Stimulated activated effector memory CD8-positive, alpha-beta T cell treated with anti-CD3 and anti-CD28 coated beads, Interleukin-12 subunit alpha, Interleukin-12 subunit beta, amount 100 ng/mL, for 72 hours (primary cell): ENCODE data around the gene CCL1.
A peak's percentile ranks its signal among the peaks of the same experiment; 100 is the strongest.

Experiments
- ATAC-seq: fragments of 150-1000 bp; cut with Tn5 transposase; 2 replicates; pipeline ENCODE4 v1.10.0; 2021
- DNase-seq, 2 donors: peaks; one replicate each; pipeline ENCODE4 v3.0.0; 2021 to 2022; ENCODE audit warnings: low spot score in 2 of 2
- H3K27ac Mint-ChIP-seq: one replicate; pipeline ENCODE4 v1.8.0; 2022; ENCODE audit warnings: mild to moderate bottlenecking, mixed read lengths
- H3K36me3 Mint-ChIP-seq: one replicate; pipeline ENCODE4 v1.8.0; 2022; ENCODE audit warnings: mild to moderate bottlenecking, mixed read lengths
- H3K4me1 Mint-ChIP-seq: one replicate; pipeline ENCODE4 v1.8.0; 2022; ENCODE audit warnings: mixed read lengths
- H3K4me3 Mint-ChIP-seq: one replicate; pipeline ENCODE4 v1.8.0; 2022; ENCODE audit warnings: mild to moderate bottlenecking, mixed read lengths
- H3K9me3 Mint-ChIP-seq: one replicate; pipeline ENCODE4 v1.8.0; 2022; ENCODE audit warnings: mixed read lengths

The CCL1 gene

GRCh38 chr17:34370376-34370996, 7.5 kb upstream of the CCL1 start:
- ATAC-seq = no peak
- no peaks in the 10 kb centered on the region for H3K36me3 Mint-ChIP-seq
- peaks cover 12% of the 10 kb centered on the region for H3K4me1 Mint-ChIP-seq
- no peaks in the 10 kb centered on the region for H3K9me3 Mint-ChIP-seq
- H3K4me3 Mint-ChIP-seq = no peak overlapping the region
- H3K27ac Mint-ChIP-seq = no peak overlapping the region
- DNase-seq = no peak

- H3K4me3 Mint-ChIP-seq = no peak overlapping the region
- H3K27ac Mint-ChIP-seq = no peak overlapping the region
- DNase-seq = no peak
- no peak for ATAC-seq
- no peaks in the 10 kb centered on the region for H3K9me3 Mint-ChIP-seq
- no peaks in the 10 kb centered on the region for H3K36me3 Mint-ChIP-seq
- peaks cover 12% of the 10 kb centered on the region for H3K4me1 Mint-ChIP-seq
Measured at GRCh38 chr17:34369571-34369970, 6.5 kb upstream of the CCL1 start.

- no peak for ATAC-seq
- Mint-ChIP-seq H3K4me1 (peaks cover 12% of the 10 kb centered on the region), H3K9me3 (no peaks in the 10 kb centered on the region), H3K36me3 (no peaks in the 10 kb centered on the region), H3K4me3 (no peak overlapping the region), H3K27ac (no peak overlapping the region)
- peak in 1 of 2 donors; percentile 33 for DNase-seq
Measured at GRCh38 chr17:34368946-34369500, 6.0 kb upstream of the CCL1 start.

GRCh38 chr17:34368196-34368945, 5.3 kb upstream of the CCL1 start:
- DNase-seq (peak in 1 of 2 donors; percentile 33), ATAC-seq (no peak)
- Mint-ChIP-seq H3K4me1 (peaks cover 12% of the 10 kb centered on the region), H3K27ac (no peak overlapping the region), H3K36me3 (no peaks in the 10 kb centered on the region), H3K9me3 (no peaks in the 10 kb centered on the region), H3K4me3 (no peak overlapping the region)

- H3K4me1 Mint-ChIP-seq = peaks cover 12% of the 10 kb centered on the region
- peak in 1 of 2 donors; percentile 43 for DNase-seq
- no peak for ATAC-seq
- no peak overlapping the region for H3K27ac Mint-ChIP-seq
- no peaks in the 10 kb centered on the region for H3K9me3 Mint-ChIP-seq
- no peak overlapping the region for H3K4me3 Mint-ChIP-seq
- H3K36me3 Mint-ChIP-seq = no peaks in the 10 kb centered on the region
Measured at GRCh38 chr17:34367486-34368195, 4.6 kb upstream of the CCL1 start.

GRCh38 chr17:34366529-34367107, 3.6 kb upstream of the CCL1 start:
- Mint-ChIP-seq H3K4me3 (no peak overlapping the region), H3K9me3 (no peaks in the 10 kb centered on the region), H3K36me3 (no peaks in the 10 kb centered on the region), H3K27ac (no peak overlapping the region), H3K4me1 (peaks cover 12% of the 10 kb centered on the region)
- ATAC-seq (no peak), DNase-seq (peak in 1 of 2 donors; percentile 43)

- Mint-ChIP-seq H3K4me1 (peaks cover 6% of the 10 kb centered on the region), H3K9me3 (no peaks in the 10 kb centered on the region), H3K4me3 (no peak overlapping the region)
Measured at GRCh38 chr17:34366010-34366409, 3.0 kb upstream of the CCL1 start.

GRCh38 chr17:34365340-34365739, 2.3 kb upstream of the CCL1 start:
- DNase-seq (no peak), ATAC-seq (no peak)
- H3K9me3 Mint-ChIP-seq = no peaks in the 10 kb centered on the region
- no peaks in the 10 kb centered on the region for H3K4me1 Mint-ChIP-seq
- no peak overlapping the region for H3K27ac Mint-ChIP-seq
- H3K36me3 Mint-ChIP-seq = no peaks in the 10 kb centered on the region
- H3K4me3 Mint-ChIP-seq = no peak overlapping the region

More at GRCh38 chr17:34366010-34366409, 3.0 kb upstream of the CCL1 start:
- DNase-seq (no peak), ATAC-seq (no peak)
- no peaks in the 10 kb centered on the region for H3K36me3 Mint-ChIP-seq
- H3K27ac Mint-ChIP-seq = no peak overlapping the region

GRCh38 chr17:34364751-34365150, 1.7 kb upstream of the CCL1 start:
- ATAC-seq = no peak
- Mint-ChIP-seq H3K4me3 (no peak overlapping the region), H3K27ac (no peak overlapping the region), H3K36me3 (no peaks in the 10 kb centered on the region), H3K4me1 (no peaks in the 10 kb centered on the region), H3K9me3 (no peaks in the 10 kb centered on the region)
- DNase-seq = no peak

- Mint-ChIP-seq H3K27ac (no peak overlapping the region), H3K9me3 (no peaks in the 10 kb centered on the region), H3K36me3 (no peaks in the 10 kb centered on the region), H3K4me1 (no peaks in the 10 kb centered on the region), H3K4me3 (no peak overlapping the region)
- ATAC-seq (peak; percentile 85), DNase-seq (peak; percentile 42 to 85)
Measured at GRCh38 chr17:34361478-34362061, 1.5 kb downstream of the CCL1 start.

- Mint-ChIP-seq H3K36me3 (no peaks in the 10 kb centered on the region), H3K4me1 (no peaks in the 10 kb centered on the region), H3K9me3 (no peaks in the 10 kb centered on the region), H3K27ac (no peak overlapping the region), H3K4me3 (no peak overlapping the region)
- no peak for ATAC-seq
- no peak for DNase-seq
Measured at GRCh38 chr17:34360601-34361270, 2.3 kb downstream of the CCL1 start.

- H3K4me1 Mint-ChIP-seq = no peaks in the 10 kb centered on the region
- no peak overlapping the region for H3K27ac Mint-ChIP-seq
- no peak overlapping the region for H3K4me3 Mint-ChIP-seq
- H3K9me3 Mint-ChIP-seq = peaks cover 3% of the 10 kb centered on the region
- ATAC-seq (no peak), DNase-seq (no peak)
- H3K36me3 Mint-ChIP-seq = no peaks in the 10 kb centered on the region
Measured at GRCh38 chr17:34358631-34359030, 4.4 kb downstream of the CCL1 start.

GRCh38 chr17:34357398-34357797, 5.6 kb downstream of the CCL1 start:
- Mint-ChIP-seq H3K9me3 (peaks cover 3% of the 10 kb centered on the region), H3K27ac (no peak overlapping the region), H3K36me3 (no peaks in the 10 kb centered on the region), H3K4me3 (no peak overlapping the region), H3K4me1 (no peaks in the 10 kb centered on the region)
- DNase-seq (no peak), ATAC-seq (no peak)

- H3K36me3 Mint-ChIP-seq = no peaks in the 10 kb centered on the region
- no peak for ATAC-seq
- H3K27ac Mint-ChIP-seq = no peak within 1 kb of the TSS
- H3K4me1 Mint-ChIP-seq = no peaks in the 10 kb centered on the region
- H3K4me3 Mint-ChIP-seq = no peak within 1 kb of the TSS
- H3K9me3 Mint-ChIP-seq = peaks cover 3% of the 10 kb centered on the region
- no peak for DNase-seq
Measured at GRCh38 chr17:34356194-34356593, 6.8 kb downstream of the CCL1 start, which contains the start of gene CCL13. Gene CCL13 (plus strand): TSS chr17:34356480. CDS start chr17:34356527, 47 bp downstream.
